Stimulated activated CD4-positive, alpha-beta T cell treated with anti-CD3 and anti-CD28 coated beads, Interleukin-2, amount 100 ng/mL, for 48 hours (primary cell): ENCODE data around the gene POLQ.
"Not testable (repeated sequence)": the region's sequence is repeated elsewhere in the genome, so short reads cannot be mapped to it uniquely, and the experiment has no call there.

Source experiments
- DNase-seq, 2 donors: peaks; one replicate each; pipeline ENCODE4 v3.0.0-alpha.2; 2020

Gene POLQ

GRCh38 chr3:121505256-121505655, 40.5 kb downstream of the POLQ start:
- DNase-seq, result no peak

- DNase-seq, result no peak
Observed at GRCh38 chr3:121504618-121505017, 41.2 kb downstream of the POLQ start.

DNA sequence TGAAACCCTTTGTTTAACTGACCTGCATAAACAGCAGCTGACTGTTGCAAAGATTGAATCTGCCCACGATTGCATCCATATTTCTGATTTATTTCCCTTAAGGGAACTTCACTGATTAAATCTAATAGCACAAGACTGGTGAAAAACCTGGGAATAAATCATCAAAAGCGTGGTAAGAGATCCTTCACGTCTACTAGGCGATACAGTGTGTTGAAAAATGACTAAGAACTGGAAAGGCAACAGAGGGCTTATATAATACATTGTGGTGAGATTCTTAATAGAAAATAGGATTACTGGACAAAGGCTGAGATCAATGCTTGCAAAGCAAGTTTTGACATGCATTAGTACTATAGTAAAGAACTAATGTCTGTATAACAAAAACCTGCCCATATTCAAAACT, 49.0 kb downstream of the POLQ start:
- DNase-seq, result no peak

- no peak for DNase-seq
Observed at GRCh38 chr3:121493431-121493830, 52.4 kb downstream of the POLQ start.

DNA sequence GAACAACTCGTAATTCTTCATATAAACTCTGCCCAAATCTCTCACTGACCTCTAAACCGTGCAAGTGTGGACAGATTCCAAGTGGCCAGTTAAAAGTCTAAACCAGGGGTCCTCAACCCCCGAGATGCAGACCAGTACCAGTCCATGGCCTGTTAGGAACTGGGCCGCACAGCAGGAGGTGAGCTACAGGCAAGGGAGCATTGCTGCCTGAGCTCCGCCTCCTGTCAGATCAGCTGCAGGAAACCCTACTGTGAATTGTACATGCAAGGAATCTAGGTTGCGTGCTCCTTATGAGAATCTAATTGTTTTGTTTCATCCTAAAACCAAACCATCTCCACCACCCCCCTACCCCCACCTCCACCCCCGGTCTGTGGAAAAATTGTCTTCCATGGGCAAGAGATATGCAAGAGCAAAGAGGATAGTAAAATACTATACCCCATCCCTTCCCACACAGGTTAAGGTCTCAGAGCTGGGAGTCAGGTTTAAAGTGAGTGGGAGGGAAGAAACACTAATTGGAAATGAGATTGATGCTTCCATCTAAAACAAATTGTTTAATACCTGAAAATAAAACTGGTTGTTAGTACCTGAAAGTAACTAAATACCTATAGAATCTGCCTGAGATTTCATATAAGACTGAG, 54.0 kb downstream of the POLQ start:
- DNase-seq, result no peak

DNA sequence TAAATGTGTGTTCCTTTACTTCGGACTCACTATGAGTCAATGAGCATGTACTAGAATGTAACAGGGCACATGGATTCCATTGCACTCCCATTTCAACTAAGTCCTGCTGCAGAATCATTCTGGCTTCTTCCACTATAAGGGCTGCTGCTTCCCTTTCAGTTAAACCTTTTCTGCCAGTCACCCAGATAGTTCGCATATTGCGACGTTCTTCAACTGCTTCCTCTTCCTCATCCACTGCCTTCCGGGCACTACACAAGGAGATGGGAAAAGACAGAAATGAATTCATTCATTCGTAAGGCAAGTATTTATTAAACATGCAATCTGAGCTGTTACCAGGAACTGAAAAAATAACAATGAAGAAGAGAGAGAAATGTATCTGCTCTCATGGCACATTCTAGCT, 55.6 kb downstream of the POLQ start:
- DNase-seq, result no peak

GRCh38 chr3:121488628-121489027, 57.2 kb downstream of the POLQ start:
- DNase-seq, result no peak

DNA sequence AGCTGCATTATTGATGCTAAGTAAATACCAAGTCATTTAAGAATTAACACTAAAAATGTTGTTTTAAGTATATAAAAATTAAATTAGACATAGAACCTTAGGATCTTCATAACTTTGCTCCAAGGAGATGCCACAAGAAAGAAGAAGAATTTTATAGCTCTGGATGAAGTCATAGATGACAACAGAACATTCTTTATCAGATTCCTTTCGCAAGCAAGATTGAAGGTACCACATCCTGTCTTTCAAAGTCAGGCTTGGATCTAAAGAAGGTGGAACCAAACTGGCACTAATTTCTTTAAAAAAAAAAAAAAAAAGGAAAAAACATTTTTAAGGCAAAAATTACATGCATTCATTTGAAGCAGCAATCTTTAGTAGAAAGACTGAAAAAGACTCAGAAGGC, 62.5 kb downstream of the POLQ start:
- no peak for DNase-seq

- no peak for DNase-seq
Observed at GRCh38 chr3:121482660-121483059, 63.1 kb downstream of the POLQ start.

DNA sequence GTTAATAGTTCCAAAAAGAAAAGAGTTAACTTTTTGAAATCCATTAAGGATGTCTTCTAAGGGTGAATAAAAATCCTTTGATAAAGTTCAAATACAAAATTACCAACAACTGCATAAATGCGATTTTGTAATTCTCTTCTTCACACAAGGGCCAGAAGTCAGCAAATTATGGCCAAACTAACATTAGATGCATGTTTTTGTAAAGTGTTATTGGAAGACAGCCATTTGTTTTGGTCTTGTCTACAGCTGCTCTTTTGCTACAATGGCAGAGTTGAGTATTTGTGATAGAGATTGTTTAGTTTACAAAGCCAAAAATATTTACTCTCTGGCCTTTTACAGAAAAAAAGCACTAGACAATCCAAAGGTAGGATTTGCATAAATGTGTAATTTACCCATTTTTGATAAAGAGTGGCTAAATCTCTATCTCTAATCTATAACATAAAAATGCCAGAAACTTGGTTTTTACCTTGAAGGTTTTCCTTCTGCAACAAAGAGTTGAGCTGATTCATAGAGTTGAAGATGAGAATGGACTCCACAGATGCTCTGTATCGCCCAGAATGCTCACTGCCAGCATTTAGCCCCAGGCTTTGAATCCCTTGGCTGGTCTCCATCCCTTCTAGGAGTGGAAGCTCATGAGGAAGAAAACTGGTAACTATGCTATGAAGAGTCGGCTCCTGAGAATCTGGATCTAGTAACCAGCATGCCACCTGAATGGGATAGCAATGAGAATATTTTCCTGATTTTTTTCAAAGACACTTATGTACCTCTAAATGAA, 64.5 kb downstream of the POLQ start:
- DNase-seq, result no peak

- no peak for DNase-seq
Observed at GRCh38 chr3:121477589-121477988, 68.2 kb downstream of the POLQ start.

- DNase-seq, result no peak
Observed at GRCh38 chr3:121473001-121473400, 72.8 kb downstream of the POLQ start.

DNA sequence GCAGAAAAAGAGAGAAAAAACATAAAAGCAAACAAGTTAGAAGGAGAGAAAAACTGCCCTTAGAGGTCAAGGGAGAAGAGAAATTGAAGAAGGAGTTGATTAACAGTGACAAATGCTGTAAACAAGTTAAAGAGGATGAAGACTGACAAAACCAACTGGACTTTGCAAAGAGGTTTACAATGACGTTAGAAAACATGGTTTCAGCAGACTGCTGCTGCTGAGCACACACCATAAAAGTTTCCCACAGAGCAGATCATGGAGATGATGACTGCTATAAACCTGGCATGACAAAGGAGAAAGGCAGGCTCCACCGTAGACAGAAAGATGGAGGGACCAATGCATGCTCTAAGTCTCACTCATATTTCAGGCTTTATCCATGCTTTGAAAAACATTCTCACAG, 78.7 kb downstream of the POLQ start:
- DNase-seq, result no peak

- no peak for DNase-seq
Observed at GRCh38 chr3:121463745-121464144, 82.0 kb downstream of the POLQ start.

DNA sequence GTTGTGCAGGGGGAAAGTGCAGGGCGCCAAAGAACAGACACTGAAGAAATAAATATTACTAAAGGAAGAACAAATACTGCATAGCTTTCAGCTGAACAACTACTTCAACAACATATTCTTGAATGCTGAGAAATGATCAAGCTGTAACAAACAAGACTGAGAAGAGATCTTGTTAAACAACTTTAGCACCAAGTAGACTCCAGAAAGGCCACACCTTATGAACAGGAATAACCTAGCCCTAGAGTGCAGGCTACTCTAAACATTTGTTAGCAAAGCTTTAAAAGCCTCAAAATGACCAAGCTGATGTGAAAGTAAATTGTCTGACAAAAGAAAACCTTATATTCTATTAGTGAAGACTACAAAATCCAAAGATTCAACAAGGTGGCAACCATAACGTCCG, 83.2 kb downstream of the POLQ start:
- DNase-seq, result no peak

DNA sequence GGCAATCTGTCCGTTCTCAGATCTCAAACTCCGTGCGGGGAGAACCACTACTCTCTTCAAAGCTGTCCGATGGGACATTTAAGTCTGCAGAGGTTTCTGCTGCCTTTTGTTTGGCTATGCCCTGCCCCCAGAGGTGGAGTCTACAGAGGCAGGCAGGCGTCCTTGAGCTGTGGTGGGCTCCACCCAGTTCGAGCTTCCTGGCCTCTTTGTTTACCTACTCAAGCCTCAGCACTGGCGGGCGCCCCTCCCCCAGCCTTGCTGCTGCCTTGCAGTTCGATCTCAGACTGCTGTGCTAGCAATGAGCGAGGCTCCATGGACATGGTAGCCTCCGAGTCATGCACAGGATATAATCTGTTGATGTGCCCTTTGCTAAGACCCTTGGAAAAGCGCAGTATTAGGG, 94.0 kb downstream of the POLQ start:
- DNase-seq, result not testable (repeated sequence)

- DNase-seq, result no peak
Observed at GRCh38 chr3:121443456-121443855, 102.3 kb downstream of the POLQ start.

DNA sequence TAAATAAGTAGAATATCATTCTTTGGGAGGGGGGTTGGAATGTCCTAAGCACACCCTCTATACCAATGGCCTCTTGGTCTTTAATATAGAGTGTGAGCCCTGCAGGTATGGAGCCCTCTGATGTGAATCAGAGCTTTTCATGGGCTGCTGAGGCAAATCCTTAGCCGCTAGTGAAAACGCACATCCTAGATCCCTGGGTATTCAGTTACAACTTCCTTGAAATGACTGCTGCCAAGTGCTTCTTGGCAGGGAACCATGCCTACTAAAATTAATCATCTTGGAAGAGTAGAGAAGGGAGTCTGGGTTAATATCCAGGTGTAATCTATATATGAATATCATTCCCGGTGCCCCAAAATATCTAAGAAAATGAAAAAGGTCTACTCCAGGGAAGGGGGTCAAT, 109.1 kb downstream of the POLQ start:
- DNase-seq, result no peak

- no peak for DNase-seq
Observed at GRCh38 chr3:121436074-121436473, 109.7 kb downstream of the POLQ start.

GRCh38 chr3:121431726-121432517, 113.9 kb downstream of the POLQ start:
- DNase-seq, result peak; percentile 5 to 33

DNA sequence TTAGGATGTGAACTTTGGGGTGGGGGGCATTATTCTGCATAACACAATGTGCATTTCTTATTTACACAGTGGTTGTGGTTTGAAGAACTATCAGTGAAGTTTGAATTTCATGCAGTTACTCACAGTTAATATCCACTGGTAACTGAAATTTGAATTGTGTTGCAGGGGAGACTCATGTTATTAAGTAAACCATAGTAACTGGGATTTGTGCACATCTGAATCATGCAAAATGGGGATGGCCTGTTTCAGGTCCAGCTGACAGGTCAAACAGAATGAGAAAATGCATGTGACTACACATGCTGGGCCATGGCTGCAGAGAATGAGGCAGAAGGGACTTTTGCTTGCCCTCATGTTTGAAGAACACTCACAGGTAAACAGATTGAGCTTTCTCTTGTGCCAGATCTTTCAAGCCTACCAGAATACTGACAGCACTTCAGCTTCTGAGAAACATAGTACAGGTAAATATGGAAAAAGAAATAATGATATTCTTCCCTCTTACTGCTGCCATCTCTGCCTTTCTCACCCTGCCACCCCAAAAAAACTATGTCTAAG, 115.0 kb downstream of the POLQ start:
- DNase-seq, result no peak

DNA sequence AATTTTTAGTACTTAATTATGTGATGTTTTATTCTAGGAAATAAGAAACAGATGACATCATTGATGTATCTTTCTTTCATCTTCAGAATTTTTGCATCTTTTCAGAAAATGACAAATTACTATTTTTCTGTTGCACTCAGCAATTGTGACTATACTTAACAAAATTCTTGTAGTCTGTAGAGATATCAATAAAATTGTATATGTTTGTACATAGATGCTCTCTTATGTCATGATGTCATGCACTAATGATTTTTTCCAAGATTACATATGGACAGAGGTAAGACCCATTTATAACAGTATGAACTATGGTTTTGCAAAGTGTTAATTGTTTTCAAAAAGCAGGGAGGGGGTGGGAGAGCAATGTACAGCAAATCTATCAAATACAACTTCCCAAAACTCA, 121.2 kb downstream of the POLQ start:
- DNase-seq, result no peak

DNA sequence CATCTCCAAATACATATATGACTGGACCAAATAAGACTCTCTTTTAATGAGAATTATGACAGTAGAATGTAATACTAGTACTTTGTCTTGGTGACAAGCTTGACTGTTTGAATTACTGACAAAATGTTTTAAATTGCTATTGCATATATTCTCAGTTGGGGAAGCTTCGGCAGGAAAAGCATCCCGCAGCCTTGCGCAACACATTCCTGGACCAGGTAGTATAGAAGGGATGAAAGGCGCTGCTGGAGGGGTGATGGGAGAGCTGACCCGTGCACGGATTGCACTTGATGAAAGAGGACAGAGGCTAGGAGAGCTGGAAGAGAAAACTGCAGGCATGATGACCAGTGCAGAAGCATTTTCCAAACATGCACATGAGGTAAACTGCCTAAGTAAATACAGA, 127.6 kb downstream of the POLQ start:
- no peak for DNase-seq

GRCh38 chr3:121414924-121415323, 130.9 kb downstream of the POLQ start:
- no peak for DNase-seq
